Epidermal melanocyte (primary cell): Measurements from ENCODE around the gene C21orf58.

Source experiments
- DNase-seq: peaks from one replicate; pipeline ENCODE4 v3.0.0; 2011; ENCODE audit warnings: low spot score; ENCODE audit not compliant: insufficient read length

Gene C21orf58

DNA sequence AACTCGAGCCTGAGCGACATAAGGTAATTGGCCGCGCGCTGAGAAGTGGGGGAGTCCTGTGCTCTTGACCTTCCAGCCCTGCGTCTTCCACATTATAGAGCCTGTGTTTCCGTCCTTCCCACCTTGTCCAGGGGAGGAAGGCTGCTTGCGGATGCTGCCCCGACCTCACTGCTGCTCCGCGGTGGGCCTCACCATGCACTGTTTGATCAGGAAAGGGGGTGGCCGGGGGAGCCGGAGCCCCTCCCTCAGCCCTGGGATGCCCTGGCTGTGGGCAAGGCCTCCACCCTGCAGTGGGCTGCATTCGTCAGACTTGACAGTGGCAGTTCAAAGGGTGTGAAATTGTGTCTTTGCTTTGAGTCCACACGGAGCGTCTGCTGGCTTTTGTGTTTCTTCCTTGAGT, 30.4 kb upstream of the C21orf58 start:
- no peak for DNase-seq

DNA sequence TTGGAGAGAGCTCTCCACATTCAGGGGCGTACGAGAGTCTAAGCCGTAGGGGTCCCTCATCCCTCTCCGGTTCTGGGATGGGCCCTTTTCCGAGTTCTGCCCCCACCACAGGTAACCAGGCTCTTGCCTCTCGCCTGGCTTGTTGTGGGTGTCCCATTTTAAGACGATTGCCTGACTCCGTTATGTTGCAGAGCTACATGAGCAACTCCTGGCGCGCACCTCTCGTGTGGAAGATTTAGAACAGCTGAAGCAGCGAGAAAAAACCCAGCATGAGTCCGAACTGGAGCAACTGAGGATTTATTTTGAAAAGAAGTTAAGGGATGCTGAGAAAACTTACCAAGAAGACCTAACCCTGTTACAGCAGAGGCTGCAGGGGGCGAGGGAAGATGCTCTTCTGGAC, 29.2 kb upstream of the C21orf58 start:
- DNase-seq = no peak

DNA sequence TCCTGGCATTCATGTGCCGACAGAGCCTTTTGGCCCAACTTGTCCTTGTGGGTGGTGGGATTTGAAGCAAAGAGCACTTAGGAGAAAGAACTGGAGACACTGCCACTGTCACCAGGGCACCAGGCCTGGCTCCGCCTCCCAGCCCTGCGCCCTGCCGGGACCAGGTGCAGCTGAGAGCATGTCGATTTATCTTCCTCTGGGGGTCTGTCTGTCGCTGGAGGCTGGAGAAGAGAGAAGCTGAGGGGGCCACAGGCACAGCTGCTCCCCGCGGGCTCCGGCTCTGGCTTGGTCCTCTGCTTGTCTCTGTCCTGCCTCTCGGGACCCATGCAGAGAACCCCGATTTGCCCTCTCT, 28.5 kb upstream of the C21orf58 start:
- no peak for DNase-seq

DNA sequence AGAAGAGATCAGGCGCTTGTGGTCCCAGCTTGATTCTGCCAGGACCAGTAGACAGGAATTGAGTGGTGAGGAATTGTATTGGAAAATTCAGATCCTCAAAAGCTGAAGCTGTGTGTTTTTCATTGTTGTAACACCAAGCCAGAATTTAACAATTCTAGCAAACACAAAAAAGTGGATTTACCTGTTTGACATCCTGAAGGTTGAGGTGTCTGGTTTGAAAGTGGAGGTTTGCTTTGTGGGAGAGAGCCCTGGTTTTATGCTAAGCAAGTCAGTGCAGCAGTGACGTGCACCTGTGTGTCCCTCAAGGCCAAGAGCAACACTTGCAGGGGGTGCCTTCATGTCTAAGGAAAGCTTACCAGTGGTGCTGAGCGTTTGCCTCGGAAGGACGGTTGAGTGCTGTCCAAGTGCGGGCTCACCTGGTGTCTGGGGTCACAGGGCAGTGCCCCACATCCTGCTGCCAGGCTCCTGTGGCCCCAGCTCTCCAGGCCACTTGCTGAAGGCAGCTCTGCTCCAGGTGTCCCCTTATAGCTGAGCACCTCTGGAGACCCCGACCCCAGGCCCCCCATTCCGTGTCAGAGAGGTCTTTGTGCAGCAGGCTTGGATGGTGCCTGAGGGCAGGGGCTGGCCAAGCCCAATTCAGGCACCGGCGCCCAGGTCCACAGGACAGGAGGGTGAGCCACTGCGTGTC, 27.9 kb upstream of the C21orf58 start:
- no peak for DNase-seq

DNA sequence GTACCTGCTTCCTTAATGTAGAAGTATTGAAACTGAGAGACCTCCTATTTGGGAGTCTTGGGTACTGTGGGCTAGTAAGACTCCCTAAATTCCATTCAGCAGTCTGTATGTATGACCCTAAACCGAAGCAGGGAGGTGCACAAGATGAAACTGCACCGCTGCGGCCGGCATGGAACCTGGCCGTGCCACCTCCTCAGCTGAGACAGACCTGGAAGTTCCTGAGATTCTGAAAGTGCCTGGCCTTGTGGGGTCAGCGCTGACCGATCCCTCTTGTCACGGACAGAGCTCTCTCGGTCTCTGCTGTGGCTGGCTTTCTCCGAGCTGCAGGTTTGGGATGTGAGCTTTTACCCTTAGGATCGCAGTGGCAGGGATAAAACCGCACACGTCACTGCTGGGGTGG, 27.3 kb upstream of the C21orf58 start:
- DNase-seq = no peak

DNA sequence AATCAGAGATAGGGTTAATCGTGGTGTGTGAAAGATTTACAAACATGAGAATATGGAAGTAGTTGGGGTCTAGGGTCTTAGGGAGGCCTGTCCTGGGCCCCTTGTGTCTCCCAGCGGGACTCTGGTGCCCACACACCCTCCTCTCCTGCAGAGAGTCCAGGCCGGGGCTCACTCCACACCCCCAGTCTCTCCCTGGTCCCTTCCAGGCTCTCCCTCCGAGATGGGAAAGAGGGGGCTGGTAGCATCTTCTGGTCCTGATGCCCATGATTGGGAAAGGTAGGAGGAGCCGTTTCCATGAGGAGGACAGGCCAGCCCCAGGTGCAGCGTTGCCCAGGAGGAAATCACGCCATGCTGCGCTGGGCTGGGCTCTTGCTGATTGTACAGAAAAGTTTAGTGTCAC, 26.9 kb upstream of the C21orf58 start:
- no peak for DNase-seq

DNA sequence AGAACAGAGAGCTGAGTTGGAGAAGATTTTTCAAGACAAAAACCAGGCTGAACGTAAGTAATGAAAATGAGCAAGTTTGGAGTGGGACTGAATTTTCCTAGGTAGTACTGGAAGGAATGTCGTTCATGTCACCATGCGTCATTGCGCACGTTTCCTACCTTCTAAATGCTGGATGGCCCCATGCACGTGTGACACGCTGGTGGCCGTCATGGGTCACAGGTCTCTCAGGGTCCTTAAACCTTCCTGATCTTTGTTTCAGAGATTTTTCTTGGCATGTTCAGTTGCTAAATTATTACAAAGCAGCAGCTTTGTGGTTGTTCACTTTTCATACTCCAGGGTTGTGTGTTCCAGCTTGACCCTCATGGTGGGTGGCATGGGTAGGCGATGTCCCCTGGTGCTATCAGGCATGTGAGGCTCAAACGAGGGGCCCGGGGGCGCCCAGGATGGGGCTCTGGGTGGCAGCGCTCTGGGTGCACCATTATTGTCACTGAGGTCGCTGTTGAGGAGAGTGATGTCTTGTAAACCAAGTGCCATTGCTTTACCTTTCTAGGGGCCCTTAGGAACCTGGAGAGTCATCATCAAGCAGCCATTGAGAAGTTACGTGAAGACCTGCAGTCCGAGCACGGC, 25.6 kb upstream of the C21orf58 start:
- DNase-seq = no peak

DNA sequence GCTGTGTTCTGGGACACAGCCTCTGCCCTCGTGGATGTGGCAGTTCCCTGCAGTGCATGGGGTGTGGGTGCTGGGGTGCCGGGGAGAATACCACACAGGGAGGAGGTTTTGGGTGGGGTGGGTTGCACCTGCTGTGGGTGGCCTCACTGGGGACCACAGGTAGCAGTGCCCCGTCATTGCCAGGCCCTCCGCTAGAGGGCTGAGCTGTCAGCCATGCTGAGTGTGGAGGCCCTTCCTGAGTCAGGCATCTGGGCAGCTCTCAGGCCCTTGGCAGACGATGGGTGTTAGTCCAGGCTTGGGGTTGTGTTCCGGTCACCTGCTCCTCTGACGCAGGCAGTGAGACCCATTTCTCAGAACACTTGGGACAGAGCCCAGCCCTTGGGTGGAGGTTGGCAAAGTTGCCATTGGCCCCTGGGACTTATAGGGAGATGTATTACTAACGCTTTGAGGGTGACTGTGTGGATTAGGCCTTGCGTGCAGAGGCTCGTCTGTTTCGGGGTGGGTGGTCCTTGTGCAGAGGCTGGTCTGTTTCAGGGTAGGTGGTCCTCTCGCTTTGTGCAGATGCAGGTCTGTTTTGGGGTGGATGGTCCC, 24.2 kb upstream of the C21orf58 start:
- no peak for DNase-seq

DNA sequence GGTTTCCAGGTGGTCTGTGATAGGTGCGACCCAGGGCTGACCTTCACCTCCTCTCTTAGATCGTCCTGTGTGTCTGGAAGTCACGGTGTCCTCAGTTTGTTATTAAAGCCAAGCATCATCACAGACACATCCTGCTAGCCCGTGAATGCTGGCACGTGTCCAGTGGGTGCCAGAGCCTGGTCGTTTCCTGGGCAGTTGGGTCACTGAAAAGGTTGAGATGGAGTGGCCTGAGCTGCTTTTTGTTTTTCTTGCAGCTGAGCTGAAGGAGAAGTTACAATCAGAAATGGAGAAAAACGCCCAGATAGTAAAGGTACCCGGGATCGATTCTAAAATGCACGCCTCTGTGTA, 23.5 kb upstream of the C21orf58 start:
- DNase-seq = no peak

DNA sequence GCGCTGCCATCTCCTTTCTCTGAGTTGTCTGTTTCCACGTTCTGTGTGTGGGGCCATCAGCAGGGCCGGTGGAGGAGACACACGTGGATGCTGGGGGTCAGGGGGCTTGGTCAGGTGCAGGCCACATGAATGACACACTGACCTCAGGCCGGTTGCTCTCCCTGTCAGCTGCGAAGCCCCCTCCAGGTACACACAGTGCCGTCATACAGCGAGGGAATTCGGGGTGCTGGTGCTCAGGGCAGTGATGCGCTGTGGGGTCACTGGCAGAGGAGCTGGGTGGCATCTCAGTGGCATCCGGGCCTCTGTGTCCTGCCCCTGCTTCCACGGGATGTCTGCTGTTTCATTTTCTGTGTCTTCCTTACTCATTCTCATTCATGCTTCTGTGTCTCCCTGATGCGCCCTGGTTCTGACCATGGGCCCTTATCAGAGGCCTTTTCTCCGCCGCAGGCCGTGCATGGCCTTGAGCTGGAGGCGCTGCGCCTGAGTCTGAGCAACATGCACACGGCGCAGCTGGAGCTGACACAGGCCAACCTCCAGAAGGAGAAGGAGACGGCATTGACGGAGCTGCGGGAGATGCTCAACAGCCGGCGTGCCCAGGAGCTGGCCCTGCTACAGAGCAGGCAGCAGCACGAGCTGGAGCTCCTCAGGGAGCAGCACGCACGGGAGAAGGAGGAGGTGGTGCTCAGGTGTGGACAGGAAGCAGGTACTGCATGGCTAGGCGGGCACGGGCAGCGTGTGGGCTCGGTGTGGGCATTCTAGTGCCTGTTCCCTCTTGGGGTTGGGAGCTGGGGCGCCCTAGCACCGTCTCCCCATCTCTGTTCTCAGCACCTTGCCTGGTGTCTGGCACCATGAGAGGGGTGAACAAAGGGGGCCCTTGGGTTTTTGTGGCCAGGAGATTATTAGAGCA, 22.9 kb upstream of the C21orf58 start:
- DNase-seq = no peak

DNA sequence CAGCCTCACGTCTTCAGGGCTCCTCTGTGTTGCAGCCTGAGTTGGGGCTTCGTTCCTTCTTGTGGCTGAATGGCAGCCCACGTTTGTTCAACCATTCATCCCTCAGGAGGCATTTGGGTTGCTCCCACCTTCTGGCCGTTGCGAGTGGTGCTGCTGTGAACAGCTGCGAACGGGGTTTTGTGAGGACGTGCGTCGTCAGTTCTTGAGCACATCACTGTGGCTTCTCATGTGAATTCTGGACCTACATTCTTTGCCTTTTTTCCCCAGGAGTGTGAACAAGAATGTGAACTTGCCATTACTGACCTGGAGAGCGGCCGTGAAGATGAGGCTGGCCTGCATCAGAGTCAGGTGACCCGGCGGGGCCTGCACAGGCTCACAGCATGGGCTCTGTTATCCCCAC, 22.2 kb upstream of the C21orf58 start:
- no peak for DNase-seq

DNA sequence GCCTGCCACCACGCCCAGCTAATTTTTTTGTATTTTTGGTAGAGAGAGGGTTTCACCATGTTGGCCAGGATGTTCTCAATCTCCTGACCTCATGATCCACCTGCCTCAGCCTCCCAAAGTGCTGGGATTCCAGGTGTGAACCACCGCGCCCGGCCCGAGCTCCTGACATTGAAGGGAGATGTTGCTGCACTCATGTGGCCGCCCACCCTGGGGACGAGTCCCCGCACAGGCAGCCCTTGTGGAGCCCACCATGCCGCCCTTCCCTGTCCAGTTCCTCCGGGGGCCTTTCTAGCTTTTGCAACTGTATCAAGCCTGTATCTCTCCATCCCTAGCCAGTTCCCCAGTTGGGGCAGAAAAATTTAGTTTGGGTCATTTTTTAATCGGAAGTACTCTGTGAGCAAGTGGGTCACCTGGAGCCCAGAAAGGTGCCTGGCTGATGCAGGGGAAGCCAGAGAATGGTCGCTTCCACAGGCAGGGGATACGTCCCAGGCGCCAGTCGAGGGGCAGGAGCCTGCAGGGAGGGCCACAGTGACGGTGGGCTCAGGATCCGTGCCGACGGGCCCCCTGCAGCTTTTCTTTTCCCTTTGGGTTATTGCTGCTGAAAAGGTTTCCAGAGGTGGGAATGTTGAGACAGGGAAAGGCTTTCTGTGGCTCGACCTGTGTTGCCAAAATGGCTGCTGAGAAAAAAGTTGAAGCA, 20.7 kb upstream of the C21orf58 start:
- DNase-seq = no peak

DNA sequence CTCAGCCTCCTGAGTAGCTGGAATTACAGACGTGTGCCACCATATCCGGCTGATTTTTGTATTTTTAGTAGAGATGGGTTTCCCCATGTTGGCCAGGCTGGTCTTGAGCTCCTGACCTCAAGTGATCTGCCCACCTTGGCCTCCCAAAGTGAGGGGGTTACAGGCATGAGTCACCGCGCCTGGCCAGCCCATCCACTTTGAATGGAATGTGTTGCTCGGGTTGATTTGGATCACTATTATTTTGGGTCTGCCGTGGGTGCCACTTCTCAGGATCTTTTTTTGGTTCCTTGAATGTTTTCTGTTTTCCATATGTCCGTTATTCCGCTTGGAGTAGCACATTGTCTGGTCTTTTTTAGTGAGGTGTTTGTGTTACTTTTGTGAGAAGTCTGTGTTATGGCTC, 17.3 kb upstream of the C21orf58 start:
- no peak for DNase-seq

DNA sequence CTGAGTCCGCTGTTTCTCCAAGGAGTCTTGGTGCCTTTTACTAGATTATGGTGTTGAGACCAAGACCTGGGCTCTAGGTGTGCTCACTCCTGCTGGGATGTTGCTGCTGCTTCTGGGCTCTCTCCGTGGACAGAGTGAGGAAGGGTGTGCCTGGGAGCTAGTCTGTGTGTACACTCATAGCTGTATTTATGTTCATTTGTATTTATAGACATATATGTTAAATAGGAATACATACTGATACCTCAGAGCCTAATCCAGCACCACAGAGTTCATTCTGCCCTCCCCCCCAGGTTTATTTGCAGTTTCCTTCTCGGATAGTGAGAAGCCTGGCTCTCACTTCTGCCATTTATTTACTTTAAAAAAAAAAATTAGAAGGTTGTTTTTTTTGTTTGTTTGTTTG, 12.9 kb upstream of the C21orf58 start:
- no peak for DNase-seq

DNA sequence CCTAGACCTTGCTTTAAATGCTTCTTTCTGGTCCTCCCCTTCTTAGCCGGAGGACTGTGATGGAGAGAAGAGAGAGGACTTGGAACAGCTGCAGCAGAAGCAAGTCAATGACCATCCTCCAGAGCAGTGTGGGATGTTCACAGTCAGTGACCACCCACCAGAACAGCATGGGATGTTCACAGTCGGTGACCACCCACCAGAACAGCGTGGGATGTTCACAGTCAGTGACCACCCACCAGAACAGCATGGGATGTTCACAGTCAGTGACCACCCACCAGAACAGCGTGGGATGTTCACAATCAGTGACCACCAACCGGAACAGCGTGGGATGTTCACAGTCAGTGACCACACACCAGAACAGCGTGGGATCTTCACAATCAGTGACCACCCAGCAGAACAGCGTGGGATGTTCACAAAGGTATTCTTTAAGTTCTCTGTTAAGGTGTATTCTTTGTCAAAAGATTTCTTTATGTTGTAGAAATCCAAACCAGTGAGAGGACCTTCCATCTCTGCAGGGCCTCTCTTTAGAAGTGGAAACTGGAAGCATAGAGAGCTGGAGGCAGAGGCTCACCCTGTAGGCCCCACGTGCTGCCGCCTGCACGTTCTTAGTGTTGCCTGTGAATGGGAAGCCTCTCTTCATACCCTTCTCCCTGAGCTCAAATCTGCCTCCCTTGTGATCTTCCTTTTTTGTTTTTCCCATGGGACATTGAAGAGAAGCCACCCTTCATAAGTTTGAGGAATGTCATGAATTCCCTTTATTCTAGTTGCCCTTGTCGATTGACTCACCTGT, 10.9 kb upstream of the C21orf58 start:
- DNase-seq = no peak

DNA sequence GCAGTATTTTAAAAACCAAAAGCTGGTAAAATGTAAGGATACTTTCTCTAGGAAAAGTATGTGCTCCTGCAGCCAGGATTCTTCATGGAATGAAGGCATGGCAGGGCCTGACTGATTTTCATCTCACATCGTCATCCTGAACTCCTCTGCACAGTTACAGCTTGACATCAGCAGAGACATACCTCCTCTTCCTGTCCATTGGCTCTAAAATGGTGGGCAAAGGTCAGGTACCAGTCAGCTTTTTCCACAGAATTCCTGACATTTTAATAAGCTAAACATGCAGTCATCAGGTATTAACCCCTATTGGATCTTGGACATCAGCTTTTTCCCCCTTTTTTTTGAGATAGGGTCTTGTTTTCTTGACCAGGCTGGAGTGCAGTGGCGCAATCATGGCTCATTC, 6.1 kb upstream of the C21orf58 start:
- no peak for DNase-seq

DNA sequence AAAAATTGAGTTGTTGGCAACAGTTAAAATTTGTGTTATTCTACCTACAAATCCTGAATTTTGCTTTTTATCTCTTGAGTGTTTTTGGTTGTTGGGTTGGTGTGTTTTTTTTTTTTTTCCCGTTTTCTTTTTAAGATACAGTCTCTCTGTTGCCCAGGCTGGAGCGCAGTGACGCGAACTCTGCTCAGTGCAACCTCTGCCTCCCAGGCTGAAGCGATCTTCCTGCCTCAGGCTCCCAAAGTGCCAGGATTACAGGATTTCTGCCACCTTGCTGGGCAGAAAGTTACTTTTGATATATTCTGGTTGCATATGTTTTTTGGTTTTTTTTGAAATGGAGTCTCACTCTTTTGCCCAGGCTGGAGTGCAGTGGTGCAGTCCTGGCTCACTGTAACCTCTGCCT, 4.5 kb upstream of the C21orf58 start:
- DNase-seq = no peak

DNA sequence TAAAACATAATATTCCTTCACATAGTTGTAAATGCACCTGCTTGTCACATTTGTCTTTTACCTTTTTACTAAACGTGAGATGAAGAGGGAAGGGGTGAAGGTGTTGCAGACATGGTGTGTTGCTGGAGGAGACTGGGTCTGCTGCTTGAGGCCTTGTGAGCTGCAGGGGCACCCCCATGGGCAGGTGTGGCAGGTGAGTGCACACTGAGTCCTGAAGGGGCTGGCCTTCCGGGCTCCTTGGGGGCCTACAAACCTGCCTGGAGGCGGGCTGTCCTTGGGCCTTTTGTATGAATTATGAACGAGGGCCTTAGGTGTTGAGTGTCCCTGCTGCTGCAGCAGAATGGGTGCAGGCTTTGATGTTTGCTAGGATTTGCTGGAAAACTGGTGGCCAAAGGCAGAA, 4.0 kb upstream of the C21orf58 start:
- DNase-seq = no peak

DNA sequence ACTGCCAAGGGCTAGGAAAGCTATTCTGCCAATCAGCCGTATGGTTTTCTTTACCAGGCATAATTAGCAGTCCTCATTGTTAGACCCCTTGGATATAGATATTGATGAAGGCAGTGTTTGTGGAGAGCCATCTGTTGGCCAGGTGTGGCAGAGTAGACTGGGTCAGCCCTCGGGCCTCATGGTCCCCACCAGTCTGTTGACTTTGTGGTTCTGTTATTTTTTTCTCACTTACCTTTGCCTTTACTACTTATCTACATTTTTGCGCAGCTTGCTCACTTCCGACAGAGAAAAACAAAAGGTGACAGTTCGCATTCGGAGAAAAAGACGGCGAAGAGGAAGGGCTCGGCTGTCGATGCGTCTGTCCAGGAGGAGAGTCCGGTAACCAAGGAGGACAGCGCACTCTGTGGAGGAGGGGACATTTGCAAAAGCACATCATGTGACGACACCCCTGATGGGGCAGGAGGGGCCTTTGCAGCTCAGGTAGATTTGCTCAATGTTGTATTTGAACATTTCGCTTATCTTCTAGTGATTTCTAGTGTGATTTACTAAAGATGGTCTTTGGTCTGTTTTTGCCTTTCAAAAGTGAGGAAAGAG, 2.5 kb upstream of the C21orf58 start:
- DNase-seq = no peak

DNA sequence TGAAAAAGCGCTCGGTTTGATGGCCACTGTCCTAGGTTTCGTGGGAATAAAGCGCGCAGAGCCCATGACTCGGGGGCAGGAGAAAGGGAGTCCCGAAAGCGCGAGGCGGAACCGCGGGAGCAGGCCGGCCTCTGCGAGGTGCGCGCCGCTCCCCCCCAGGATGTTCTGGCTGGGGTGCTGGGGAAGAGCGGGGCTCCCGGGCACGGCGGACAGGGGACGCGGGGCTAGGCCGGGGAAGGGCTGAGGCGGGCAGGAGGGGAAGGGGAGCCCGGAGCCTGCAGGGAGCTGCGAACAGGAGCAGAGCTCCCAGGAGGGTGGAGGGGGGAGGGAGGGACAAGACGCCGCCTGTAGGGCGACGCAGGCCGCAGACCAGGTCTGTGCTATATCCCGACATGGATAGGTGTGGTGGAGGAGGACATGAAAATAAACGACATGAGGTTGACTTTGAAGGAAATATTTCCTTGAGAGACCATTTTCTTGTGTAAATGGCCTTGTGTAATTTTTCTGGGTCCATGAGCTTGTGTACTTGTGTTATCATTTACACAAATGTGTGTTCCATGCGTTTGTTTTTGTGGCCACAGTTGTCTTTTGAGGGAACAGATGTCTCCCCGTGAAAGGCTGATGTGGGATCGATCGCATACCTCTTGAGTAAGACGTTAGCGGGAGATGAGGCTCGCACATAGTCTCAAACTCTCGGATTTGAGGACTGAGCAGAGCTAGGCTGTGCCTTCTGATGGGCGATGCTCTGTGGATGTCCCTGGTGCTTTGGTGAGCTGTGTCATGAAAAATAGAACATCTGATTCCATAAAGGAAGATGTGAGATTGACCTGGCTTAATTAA, 1.6 kb upstream of the C21orf58 start:
- no peak for DNase-seq
